NCI-H69 (cell line): ENCODE measurements around the gene PIK3R5.
"Not testable (repeated sequence)": the region's sequence is repeated elsewhere in the genome, so short reads cannot be mapped to it uniquely, and the experiment has no call there.

Experiments
- DNase-seq: peaks from one replicate; lab custom pipeline; 2025; lab: John Stamatoyannopoulos, UW

The PIK3R5 gene

DNA sequence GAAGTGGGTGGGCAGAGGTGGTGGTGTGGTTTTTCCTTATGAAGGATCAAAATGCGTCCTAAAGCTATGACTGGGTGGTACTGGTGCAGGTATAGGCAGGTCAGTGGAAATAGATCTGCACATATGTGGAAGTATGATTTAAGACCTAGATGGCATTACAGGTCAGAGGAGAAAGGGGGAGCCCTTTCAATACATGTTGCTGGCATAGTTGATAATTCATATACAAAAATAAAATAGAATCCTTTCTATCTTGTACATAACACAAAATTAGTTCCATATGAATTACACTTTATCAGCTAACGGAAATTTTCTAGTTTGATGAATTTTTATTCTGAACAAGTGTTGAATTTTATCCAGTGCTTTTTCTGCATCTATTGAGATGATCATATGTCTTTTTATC is 20.8 kb upstream of the PIK3R5 start:
- DNase-seq: no peak

DNA sequence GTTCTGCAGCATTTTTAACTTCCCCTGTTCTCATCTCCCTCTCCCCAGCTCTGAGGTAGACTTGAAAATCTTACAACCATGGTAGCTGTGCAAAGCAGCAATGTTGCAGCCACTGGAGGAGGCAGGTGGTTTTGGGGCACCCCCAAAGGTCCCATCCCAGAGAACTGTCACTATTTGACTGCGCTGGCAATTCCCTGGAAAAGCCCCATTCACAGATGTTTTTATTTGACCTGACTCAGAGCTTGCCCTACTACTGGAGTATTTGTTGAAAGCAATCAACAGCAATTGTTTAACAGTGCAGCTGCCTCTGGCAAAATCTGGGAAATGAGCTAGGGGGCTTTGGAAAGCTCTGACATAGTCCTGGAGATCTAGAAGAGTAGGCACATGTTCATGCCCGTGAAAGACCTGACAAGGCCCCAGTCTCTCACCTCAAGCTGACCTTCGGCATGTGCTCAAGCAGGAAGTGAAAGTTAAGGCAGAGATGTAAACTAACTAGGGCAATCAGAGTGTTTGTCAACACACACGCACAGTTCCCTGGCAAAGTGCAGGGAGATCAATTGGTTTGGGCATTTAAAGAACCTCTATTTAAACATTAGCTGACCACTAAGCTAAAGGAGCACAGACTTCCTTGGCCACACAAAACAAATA is 19.7 kb upstream of the PIK3R5 start:
- no peak for DNase-seq

- not testable (repeated sequence) for DNase-seq
These were observed 18.7 kb upstream of the PIK3R5 start for GRCh38 chr17:8984225-8984624.

DNA sequence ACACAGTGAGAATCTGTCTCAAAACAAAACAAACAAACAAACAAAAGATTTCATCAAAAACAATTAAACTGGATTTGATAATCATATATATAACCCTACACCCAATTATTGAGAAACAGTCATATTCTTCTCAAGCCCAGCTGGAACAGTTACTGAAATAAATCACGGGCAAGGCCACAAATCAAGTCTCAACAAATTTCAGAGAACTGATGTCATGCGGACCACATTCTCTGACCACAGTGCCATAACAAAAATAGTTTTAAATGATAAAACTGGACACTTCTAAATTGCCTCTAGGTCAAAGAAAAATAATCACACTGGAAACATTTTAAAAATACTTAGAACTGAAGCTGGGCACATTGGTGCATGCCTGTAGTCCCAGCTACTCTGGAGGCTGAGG is 15.9 kb upstream of the PIK3R5 start:
- no peak for DNase-seq

DNA sequence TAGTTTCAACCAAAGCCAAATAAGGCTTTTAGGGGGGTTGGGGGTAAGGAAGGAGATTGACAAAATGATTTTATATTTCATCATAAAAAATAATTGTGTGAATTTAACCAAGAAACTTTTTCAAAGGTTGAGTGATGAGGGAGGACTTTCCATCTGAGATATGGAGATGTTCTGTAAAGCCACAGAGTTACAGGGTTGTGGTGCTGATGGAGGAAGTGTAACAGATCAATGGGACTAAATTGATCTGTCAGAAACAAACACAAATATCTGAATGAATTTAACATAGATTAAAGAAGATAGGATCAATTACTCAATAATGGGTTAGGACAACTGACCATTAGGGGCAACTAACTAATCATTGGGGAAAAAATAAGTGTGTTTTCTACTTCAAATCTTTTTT is 14.2 kb upstream of the PIK3R5 start:
- no peak for DNase-seq

GRCh38 chr17:8976638-8977037 is 11.1 kb upstream of the PIK3R5 start:
- DNase-seq: peak; percentile 32

DNA sequence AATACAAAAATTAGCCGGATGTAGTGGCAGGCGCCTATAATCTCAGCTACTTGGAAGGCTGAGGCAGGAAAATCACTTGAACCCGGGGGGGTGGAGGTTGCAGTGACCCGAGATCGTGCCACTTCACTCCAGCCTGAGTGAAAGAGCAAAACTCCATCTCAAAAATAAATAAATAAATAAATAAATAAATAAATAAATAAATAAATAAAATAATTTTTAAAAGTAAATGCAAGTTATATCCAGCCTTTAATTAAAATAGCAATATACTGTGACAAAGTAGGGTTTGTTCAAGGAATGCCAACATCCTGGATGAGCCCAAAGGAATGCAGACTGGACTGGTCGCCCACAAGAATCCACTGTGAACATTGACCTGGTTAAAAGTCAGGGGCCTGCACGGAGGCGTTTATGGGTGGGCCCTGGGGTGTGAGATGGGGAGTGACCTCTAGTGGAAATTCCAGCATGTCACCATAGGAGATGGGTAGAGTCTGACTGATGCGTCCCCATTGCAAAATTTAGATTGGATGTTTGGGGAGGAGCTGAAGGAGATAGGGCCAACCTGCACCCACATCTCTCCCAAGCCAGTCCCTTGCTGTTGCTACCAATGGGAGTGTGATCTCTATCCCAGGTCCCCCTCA is 9.7 kb upstream of the PIK3R5 start:
- DNase-seq: no peak

GRCh38 chr17:8969901-8970300 is 4.4 kb upstream of the PIK3R5 start:
- DNase-seq: no peak

DNA sequence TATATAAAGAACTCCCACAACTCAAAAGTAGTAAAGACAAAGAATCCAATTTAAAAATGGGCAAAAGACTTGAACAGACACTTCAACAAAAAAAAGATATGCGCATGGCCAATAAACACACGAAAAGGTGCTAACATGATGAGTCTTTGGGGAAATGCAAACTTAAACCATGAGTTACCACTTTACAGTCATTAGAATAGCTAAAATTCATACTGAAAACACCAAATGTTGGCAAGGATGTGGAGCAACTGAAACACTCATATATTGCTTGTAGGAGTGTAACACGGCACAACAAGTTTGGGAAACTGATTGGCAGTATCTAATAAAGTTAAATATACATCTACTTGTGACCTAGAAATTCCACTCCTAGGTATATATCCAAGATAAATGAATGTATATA is 3.0 kb upstream of the PIK3R5 start:
- DNase-seq: no peak

DNA sequence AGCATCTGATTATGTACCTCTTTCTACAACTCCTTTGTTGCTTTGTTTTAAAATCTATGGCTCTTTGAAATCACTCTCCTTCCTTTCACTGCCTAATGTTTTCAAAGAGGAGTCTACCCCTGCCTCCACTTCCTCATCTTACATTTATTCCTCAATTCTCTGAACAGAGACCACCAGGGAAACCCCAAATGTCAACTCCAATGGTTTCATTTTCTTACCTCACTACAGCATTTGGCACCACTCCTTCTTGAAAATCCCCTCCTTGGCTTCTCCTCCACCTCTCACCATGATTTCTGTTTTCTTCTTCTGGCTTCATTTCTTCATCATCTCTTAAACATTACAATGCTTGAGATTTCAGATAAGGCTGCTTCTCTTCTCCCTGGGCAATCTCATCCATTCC is 2.4 kb upstream of the PIK3R5 start:
- DNase-seq: no peak

GRCh38 chr17:8966926-8967325 is 1.4 kb upstream of the PIK3R5 start:
- DNase-seq: no peak

DNA sequence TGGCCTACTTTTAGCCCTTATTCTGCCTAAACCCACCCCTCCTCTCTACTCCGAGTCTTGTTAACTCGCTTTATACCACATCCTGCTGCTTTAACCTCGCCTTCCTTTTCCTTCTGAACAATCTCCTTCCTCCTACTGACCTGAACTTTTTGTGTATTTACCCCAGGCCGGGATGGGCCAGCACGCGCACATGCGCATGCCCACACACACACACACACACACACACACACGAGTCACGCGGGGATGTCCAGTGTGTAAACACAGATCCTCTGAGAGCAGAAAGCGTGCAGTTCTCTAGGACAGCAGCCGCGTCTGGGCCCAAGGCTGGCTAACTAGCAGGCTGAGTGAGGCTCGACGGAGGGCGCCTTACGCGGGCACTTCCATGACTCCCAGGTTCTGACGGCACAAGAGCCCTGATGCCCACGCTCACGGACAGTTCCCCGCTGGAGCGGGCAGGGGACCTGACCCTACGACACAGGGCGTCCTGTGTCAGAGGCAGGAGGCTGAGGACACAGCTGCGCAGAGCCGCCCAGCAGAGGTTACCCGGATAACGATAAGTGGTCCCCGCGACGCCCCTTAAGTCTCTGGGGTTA is 610 bp downstream of the PIK3R5 start:
- peak; percentile 0 for DNase-seq

- DNase-seq: peak; percentile 1
These were observed 1.8 kb downstream of the PIK3R5 start for GRCh38 chr17:8963647-8964258.

GRCh38 chr17:8963014-8963413 is 2.5 kb downstream of the PIK3R5 start:
- no peak for DNase-seq

DNA sequence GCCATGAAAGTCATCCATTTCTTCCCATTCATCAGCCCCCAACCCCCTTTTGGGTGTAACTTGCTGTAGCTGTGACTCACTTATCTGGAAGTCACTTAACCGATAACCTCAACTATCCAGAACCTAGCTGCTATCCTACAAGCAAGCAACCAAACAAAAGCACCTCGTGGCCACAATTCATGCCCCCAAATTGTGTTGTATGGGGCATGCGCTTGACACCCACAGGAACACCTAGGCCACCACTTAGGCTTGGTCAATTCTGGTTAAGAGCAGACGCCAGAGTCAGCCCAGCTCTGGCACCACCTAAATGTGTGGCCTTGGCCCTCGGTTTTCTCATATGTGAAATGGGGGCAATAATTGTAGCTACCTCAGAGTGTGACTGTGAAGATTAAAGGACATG is 3.7 kb downstream of the PIK3R5 start:
- no peak for DNase-seq

- DNase-seq: no peak
These were observed 5.0 kb downstream of the PIK3R5 start for GRCh38 chr17:8960325-8961140.

GRCh38 chr17:8959312-8959918 is 6.1 kb downstream of the PIK3R5 start:
- no peak for DNase-seq

- DNase-seq: no peak
These were observed 7.8 kb downstream of the PIK3R5 start for GRCh38 chr17:8957721-8958120.

- no peak for DNase-seq
These were observed 9.0 kb downstream of the PIK3R5 start for GRCh38 chr17:8956465-8956902.

- no peak for DNase-seq
These were observed 10.2 kb downstream of the PIK3R5 start for GRCh38 chr17:8955021-8955959.

DNA sequence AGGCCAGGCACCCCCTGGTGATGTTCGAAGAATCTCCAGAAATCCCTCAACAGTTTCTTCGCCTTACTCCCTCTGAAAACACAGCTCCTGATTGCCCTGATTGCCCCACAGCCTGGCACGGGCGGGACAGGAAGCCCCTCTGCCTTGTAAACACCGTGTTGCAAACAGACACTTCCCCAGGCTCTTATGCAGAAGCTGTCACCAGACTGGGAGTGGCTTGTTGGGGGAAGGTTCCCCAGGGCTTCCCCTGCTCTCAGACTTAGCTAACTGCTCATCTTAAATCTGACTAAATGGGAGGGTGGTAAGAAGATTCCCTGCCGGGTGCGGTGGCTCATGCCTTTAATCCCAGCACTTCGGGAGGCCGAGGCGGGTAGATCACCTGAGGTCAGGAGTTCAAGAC is 11.2 kb downstream of the PIK3R5 start:
- no peak for DNase-seq
